CD4-positive, alpha-beta T cell treated with Interleukin-17A for 1 hour (primary cell): ENCODE data around the gene AGPS.

Experiments used
- DNase-seq: peaks from one replicate; pipeline ENCODE4 v3.0.0-alpha.2; 2020

The AGPS gene

DNA sequence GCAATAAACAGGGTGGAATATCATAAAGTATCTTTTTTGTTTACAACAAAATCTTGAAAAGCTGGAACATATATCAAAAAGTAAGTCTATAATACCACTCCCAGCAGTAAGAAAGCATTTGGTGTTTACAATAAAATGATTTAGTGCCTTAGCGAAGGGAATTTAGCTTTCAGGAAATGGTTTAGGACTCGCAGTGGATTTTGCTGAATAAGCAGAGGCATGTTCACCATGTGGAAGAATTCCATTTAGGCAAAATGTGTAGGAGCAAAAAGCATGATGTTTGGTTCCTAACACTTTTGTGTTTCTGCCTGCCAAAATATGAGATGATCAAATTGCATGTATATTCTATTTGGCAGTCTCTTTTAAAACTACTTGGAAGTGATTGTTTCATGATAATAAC, 163.6 kb downstream of the AGPS start:
- no peak for DNase-seq

DNA sequence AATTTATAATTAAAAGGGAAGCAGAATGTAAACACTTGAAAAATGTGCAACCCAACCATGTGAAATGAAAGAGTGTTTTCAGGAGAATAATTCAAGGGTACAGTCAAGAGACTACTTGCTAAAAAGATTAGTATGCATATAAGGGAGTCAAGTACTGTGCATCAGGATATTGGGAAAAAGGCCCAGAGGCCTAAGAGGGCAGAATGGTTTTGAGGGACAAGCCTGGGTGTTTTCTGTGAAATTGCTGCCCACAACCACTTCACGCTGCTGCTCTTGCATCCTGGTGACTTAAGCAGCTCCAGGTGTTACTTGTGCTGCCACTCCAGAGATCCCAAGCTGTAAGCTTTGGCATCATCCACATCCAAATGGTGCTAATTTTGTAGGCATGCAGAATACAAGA, 165.2 kb downstream of the AGPS start:
- no peak for DNase-seq

DNA sequence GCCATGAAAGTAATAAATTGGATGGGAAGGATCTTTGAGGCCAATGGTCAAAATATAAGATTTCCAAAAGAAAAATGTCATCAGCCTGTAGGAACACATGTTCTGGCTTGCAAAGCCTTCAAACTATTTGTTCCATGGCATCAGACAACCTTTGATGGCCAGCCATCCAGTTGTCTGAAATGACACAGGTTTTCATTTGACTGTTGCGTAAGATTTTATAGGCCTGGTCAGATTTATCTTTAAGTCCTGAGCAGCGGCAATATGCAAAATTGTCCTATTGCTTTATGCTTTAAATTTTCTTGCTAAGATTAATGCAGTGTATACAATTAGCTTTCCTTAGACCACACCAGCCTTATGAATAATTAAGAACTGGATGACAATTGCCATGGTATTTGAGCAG, 167.1 kb downstream of the AGPS start:
- no peak for DNase-seq

DNA sequence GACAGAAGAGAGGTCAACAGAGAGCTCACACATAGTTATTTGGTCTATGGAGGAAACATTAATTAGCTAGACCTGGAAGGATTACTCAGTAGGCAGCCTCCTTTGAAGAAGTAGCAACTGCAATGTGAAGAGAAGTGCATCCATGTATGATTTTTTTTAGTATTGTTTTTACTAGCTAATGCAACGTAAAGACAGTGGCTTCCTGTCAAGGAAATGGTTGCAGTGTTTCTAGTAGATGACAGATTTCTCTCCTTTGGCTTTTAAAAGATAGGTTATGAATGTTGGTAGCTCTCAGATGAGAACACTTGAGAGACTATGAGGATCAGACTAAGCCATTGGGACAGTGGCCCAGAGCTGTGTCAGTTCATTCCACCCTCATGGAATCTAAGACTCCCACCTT, 175.8 kb downstream of the AGPS start:
- no peak for DNase-seq

DNA sequence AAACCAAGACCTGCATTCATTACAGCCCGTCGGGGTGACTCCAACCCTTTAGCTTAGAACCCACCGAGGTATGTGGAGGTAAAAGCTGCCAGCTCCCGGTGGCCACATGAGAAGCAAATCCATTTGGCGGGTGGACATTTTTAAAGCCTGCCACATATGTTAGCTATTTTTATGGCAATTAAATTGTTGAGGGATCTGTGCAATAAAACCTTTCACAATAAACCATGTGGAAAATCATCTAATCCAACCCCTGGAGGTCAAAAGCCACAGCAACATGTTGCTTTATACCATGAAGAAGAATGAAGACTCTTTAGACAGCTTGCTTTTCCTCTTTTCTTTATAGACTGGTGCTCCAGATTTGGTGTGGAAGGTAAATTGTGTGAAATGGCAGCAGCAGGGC, 176.3 kb downstream of the AGPS start:
- DNase-seq = no peak

DNA sequence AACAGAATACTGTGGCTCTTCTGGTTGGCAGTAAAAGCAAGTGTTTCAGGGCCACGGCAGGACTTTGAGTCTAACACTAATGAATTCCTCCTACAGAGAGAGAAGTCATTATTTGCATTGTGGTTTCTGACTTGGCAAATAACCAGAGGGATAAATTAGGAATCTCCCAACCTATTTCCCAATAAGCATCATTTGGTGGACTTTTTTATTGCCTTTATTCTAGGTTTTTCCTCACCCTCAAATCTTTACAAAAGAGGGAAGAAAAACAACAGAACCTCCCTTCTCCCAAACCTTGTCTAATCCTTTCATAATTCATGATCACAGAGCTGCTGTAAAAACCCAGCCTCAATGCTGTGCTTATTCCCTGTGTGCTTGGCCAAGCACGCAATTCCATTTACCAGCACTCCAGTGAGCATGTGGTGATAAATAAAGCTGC, 179.7 kb downstream of the AGPS start:
- DNase-seq = no peak

DNA sequence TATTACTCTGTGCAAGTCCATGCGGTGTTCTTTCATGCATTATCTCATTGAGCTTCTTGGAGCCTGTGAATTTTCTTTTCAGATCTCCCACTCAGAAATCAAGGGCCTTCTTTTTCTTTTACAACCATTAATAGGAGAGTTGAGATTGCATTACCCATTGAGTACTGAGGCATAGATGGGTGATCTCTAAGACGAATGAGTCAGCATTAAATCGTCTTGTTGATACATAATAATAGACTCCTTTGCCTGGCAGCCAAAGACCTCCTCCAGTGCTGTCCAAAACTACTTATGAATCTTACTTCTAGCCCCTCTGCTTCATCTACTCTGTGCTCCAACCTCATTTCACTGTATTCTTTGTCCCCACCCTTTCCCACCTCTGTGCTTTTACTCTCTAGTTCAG, 180.5 kb downstream of the AGPS start:
- DNase-seq = no peak

DNA sequence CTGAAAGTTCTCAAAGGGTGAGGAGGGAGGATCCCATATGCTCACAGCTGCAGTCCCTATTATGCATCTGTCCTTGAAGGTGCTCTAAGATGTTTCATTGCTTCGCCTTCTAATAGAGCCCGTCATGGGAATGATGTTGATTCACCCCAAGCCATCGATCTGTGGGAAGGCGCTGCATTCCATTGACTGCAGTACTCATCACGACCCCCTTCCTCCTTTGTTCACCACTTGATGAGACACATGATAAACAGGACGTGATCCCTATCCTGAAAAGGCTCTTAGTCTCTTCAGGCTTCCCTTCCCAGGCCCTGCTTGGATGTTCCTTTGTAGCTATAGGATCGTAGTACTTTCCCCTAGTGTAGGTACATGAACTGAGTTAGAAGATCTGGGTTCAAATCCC, 181.8 kb downstream of the AGPS start:
- DNase-seq = no peak

DNA sequence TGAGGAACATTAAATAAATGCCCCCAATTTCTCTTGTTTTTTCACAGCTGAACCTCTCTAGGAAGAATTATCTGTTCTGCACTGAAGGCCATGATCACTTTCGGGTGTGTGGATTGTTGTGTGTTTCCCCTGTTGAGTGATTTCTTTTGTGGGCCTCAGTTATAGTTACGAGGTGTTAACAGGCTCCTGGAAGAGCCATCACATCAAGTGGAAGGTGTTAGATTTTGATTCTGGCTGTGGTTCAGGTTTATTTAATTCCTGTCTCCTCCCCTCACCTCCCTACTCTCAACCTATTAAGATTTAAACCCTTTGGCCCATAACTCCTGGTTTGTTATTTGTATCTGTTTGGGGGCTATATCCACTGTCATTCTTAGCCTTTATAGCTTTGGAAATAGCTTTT, 182.8 kb downstream of the AGPS start:
- no peak for DNase-seq

DNA sequence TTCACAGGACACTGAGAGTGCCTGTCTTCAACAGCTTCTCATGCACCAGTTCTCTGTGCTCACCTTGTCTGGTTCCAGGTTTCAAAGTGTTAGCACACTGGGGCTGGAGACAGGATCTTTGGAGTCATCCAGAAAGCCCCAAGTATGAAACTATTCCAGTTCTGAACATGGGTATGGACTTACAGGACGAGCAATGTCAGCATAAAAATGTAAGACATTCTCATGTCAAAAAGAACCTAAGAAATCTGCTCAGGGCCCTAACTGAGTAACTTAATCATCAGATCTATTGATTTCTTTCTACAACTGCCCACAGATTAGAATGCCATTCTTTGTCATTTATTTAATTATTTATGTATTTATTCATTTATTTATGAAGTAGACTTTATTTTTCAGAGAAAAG, 184.5 kb downstream of the AGPS start:
- no peak for DNase-seq

DNA sequence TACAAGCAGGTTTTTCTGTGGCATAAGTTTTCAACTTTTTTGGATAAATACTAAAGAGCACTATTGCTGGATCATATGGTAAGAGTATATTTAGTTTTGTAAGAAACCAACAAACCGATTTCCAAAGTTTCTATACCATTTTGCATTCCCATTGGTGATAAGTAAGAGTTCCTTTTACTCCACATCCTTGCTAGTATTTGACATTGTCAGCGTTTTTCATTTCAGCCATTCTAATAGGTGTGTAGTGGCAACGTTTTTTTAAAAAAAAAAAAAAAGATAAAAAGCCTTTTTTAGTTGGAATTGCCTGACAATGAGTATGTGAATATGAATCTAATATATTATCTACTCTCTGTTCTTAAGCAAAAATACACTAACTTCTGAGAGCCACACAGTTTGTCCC, 185.9 kb downstream of the AGPS start:
- no peak for DNase-seq

DNA sequence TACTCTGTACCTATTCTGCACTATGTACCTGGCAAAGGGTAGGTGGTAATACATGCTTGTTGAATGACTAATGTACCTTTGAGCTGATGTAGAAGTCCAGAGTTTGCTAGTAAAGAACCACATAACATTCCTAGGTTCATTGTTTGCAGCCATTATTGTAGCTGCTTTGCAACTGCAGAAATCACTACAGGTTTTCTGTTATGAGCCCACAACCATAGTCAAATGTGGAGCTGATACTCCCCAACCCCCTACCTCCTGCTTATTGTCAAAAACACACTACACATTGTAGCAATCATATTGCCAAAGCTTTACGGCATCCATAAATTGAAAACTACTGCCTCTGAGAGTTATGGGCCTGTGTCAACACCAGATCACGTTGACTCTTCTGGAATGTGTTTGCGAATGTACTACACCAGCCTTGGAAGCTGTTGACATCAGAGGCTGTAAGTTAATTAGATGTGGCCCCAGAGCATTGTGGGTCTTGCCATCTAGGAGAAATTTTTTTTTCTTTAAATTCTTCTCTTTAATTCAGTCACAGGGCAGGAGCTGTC, 187.0 kb downstream of the AGPS start:
- no peak for DNase-seq

DNA sequence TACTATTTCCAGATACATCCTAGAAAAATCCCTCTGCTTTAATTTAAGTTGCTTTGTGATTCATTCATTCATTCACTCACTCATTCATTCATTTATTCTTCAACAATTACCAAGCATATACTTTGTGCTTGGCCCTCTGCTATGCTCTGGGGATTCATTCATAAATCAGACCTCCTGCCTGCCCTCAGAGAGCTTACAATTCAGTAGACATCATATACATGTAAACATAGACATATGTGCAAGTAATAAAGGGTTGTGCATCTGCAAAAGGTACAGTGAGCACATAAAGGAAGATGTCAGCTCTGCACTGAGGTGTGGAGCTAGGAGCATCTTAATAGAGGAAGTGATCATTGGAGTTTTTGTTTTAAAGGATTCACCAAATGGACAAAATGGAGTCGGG, 189.4 kb downstream of the AGPS start:
- DNase-seq = no peak

DNA sequence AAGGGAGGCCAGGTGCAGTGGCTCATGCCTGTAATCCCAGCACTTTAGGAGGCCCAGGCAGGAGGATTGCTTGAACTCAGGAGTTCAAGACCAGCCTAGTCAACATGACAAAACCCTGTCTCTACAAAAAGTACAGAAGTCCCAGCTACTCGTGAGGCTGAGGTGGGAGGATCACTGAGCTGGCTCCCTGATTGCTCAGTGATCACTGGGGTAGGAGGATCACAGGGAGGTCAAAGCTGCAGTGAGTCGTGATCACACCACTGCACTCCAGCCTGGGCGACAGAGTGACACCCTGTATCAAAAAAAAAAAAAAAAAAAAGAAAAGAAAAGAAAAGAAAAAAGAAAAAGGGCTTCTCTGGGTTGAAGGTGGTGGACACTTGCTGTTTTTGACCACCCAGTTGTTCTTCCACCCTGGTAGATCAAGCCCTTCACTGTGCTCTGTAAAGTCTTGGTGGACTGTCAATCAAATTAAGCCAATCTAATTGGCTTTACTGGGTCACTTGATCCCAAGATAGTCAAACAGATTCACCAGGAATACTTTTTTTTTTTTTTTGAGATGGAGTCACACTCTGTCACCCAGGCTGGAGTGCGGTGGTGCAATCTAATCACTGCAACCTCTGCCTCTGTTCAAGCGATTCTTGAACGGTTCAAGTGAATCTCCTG, 191.6 kb downstream of the AGPS start:
- no peak for DNase-seq

DNA sequence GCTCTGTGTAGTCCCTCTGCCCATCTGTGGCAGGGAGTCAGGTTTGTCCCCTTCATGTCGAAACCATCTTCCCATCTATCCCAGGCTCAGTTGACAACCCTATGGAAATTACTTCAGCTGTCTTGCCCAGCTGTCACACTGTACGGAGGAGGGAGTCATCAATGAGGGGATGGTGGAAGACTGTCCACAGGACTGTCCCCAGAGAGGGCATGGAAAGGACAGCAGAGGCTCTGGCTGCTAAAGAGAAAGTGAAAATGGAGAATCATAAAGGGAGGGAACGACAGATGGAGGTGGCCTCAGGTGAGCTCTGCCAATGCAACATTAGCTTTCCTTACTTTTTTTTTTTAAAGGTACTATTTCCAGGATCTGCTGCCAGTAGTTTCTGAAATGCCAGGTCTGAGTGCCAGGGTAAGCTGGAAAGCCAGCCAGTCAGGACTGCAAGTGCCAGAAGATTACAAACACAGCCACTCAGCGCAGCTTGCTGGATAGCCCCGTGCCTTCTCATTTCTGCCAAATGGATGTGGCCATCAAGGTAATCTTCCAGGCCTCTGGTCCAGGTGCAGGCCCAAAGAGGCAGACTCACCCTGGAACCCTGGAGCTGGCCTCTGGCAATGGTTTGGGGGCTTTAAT, 192.8 kb downstream of the AGPS start:
- no peak for DNase-seq

DNA sequence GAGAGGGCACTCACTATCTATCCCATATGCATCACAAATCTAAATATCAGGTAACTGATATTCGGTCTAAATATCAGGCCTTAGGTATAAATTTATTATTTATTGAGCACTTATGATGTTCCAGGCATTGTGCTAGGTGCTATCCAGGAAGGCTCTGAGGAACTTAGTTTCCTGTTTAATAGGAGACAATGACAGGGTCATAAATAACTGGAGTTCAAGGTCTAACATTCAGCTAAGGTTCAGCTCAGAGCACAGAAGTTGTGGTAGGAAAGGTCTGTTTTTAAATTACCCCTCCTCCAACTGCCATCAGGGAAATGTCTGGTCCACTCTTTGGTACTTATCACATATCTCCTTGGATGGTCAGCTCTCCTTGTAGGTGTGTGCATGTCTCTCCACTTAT, 193.6 kb downstream of the AGPS start:
- DNase-seq = no peak

DNA sequence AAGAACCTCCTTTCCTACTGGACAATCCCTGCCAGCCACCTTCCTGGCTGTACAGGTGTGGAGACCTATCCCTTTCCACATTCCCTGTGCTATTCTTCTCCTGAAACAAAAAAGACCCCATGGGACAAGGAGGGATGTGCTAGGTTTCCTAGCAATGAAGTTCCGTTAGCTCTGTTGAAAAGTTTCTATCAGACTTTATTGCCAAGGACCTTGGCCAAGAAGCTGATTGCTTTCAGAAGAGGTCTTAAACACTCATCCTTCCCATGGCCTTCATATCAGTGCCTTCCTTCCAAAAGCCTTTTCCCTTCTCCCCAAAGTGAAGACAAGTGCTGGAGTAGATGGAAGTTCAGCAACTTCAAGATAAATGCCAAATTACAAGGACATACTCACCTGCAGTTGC, 194.8 kb downstream of the AGPS start:
- no peak for DNase-seq

DNA sequence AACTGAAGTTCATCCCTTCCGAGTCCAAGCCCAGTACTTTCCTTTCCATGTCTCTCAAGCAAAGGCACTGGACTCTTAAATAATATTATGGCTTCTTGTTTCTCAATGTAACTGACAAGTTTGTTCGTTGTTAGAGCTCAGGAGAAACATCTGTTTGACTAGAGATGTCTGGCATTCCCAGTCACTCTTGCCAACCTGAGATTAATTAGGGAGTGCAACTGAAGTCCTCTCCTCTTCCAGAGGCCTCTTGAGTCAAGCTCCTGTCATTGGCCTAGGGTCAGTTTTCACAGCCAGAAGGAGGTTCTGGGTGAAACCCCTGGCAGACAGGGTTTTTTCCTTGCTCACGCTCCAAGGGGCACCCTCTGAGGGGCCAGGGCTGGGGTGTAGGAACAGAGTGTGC, 196.1 kb downstream of the AGPS start:
- no peak for DNase-seq

DNA sequence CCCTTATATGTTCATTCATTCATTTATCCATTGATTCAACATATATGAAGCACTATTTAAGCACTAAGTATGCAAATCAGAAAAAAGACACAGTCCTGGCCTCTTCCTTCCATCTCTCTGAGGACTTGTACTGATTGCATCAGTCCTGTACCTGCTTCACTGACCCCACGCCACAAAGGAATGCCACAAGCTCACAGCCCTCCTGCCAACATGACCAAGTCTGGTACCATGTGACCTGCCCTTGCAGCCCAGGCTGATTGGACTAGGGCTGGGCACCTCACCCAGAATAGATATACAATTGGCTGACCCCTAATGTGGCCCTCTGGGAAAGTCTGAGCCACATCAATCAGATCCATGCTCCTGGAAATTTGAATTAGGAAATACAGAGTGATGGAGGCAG, 196.6 kb downstream of the AGPS start:
- DNase-seq = no peak

DNA sequence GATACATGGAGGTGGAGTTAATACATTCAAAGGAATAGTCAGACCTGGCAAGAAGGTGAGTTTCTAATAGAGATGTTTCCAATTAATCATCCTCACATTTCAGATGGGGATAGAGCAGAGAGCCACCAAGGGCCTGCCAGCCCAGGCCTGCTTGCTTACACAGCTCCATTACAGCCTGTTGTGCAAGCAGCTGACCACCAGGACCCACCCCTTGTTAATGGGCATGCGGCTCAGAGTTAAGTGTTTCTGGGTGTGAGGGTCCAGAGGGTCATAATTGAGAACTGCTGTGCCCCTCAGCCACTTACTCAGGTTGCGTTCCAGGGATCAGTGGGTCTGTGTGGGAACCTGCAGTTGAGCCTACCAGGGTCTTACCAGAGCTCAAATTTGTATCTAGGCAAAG, 199.8 kb downstream of the AGPS start:
- DNase-seq = no peak

DNA sequence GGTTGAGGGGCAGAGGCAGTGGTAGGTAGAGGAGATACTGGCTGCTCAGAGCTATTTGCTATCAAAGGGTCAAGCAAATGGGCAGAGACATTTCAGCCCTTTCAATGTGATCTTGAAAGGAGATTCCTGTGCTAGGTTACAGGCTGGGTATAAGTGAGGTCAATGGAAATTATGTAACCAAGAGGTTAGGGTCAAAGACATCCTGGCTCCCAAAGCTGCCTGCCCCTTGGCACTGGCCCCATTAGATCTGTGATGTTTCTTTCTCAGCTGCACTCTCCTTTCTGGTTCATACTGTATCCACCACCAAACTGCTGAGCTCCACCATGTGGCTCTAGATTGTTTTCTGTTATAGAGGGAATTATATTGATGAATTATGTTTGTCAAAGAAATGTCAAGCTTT, 200.4 kb downstream of the AGPS start:
- no peak for DNase-seq

DNA sequence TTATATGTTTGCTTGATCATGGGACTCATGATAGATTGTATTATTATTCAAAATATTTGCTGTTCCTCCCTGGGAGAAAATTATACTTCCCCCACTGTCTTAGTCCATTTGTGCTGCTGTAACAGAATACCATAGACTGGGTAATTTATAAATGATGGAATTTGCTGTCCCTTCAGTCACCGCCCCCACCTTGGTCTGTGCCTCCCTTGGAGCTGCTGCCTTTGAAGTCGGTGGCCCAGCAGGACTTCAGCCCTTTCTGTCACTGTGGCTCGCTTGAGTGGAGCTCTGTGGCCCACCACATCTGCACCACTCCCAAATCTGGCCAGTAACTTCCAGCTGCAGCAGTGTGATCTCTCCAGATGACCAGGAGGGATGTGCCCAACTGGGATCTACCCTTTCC, 200.8 kb downstream of the AGPS start:
- DNase-seq = no peak
